GM23248 (cell line): ENCODE data around the gene PDCD2. TPM values are rescaled to one million over a fixed set of nuclear protein-coding genes. Genes with fewer than 3 reads are reported as not detected.

ENCODE experiments used
- DNase-seq: peaks from one replicate; pipeline ENCODE4 v3.0.0-alpha.2; 2015
- H2AFZ ChIP-seq: fragments of 200-600 bp; sonication (generic); 2 replicates; pipeline ENCODE4 v1.6.1; 2016; ENCODE audit warnings: antibody characterized with exemption
- H3F3A ChIP-seq: fragments of 200-600 bp; sonication (generic); 2 replicates; pipeline ENCODE4 v1.6.1; 2016; ENCODE audit warnings: mild to moderate bottlenecking, antibody characterized with exemption, mixed run types; ENCODE audit not compliant: insufficient read depth
- H3K27ac ChIP-seq: fragments of 200-600 bp; sonication (generic); 2 replicates; pipeline ENCODE4 v1.5.1; 2016; ENCODE audit warnings: mild to moderate bottlenecking
- H3K27me3 ChIP-seq: fragments of 200-600 bp; sonication (generic); replicated peaks from 2 replicates; pipeline ENCODE4 v1.6.1; 2016; ENCODE audit warnings: mild to moderate bottlenecking; ENCODE audit not compliant: insufficient read depth
- H3K36me3 ChIP-seq: fragments of 200-600 bp; sonication (generic); 2 replicates; pipeline ENCODE4 v1.6.1; 2016; ENCODE audit warnings: low read depth, mild to moderate bottlenecking
- H3K4me1 ChIP-seq: fragments of 200-600 bp; sonication (generic); 2 replicates; pipeline ENCODE4 v1.6.1; 2016; ENCODE audit warnings: mild to moderate bottlenecking; ENCODE audit not compliant: insufficient read depth
- H3K4me2 ChIP-seq: fragments of 200-600 bp; sonication (generic); one replicate; pipeline ENCODE4 v1.6.1; 2016; ENCODE audit warnings: mild to moderate bottlenecking; ENCODE audit not compliant: unreplicated experiment
- H3K4me3 ChIP-seq: fragments of 200-600 bp; sonication (generic); 2 replicates; pipeline ENCODE4 v1.5.1; 2016; ENCODE audit warnings: mild to moderate bottlenecking
- H3K79me2 ChIP-seq: fragments of 200-600 bp; sonication (generic); 2 replicates; pipeline ENCODE4 v1.6.1; 2016; ENCODE audit warnings: mild to moderate bottlenecking; ENCODE audit not compliant: insufficient read depth
- H3K9ac ChIP-seq: fragments of 200-600 bp; sonication (generic); 2 replicates; pipeline ENCODE4 v1.6.1; 2016; ENCODE audit warnings: mild to moderate bottlenecking
- H3K9me2 ChIP-seq: fragments of 200-600 bp; sonication (generic); 2 replicates; pipeline ENCODE4 v1.6.1; 2016; ENCODE audit warnings: mixed run types, mild to moderate bottlenecking, moderate library complexity; ENCODE audit not compliant: insufficient read depth
- H3K9me3 ChIP-seq: fragments of 200-600 bp; sonication (generic); one replicate; pipeline ENCODE4 v1.6.1; 2017; ENCODE audit warnings: low read depth
- H4K20me1 ChIP-seq: fragments of 200-600 bp; sonication (generic); 2 replicates; pipeline ENCODE4 v1.6.0; 2016; ENCODE audit not compliant: insufficient read depth
- EZH2 ChIP-seq: fragments of 200-600 bp; sonication (generic); IDR thresholded peaks from 2 replicates; pipeline ENCODE4 v1.6.1; 2018; ENCODE audit warnings: antibody characterized with exemption, mild to moderate bottlenecking; ENCODE audit not compliant: insufficient read depth, poor library complexity, severe bottlenecking
- EZH2phosphoT487 ChIP-seq: fragments of 200-600 bp; sonication (generic); IDR thresholded peaks from 2 replicates; pipeline ENCODE4 v1.6.1; 2018; ENCODE audit warnings: antibody characterized with exemption, moderate library complexity, mild to moderate bottlenecking, low read depth; ENCODE audit not compliant: insufficient read depth
- WGBS, 2 experiments: methylation state at CpG; one replicate each; pipeline ENCODE4 v1.1.6; 2015 to 2017; ENCODE audit warnings: low lambda C conversion rate in 2 of 2, low coverage in 1 of 2; ENCODE audit errors: missing lambda C conversion rate in 2 of 2; 5-methylcytosine and 5-hydroxymethylcytosine counted together
- in situ Hi-C: fragments of 300-500 bp; cut with MboI; formaldehyde crosslinking; loops from 2 replicates; pipeline ENCODE4 v1.15.0; 2020
- polyA plus RNA-seq: library from polyadenylated mRNA; unstranded; fragments of >200 nt; fragmentation: Nextera tagmentation; extraction: Ambion mirVana; gene quantifications from 2 replicates; pipeline ENCODE4 v1.2.1, GENCODE V29; 2016
- total RNA-seq: library from RNA; depleted of rRNA; stranded (reverse); fragments of >200 nt; shearing (Covaris generic); gene quantifications from 2 replicates; pipeline ENCODE4 v1.2.3, GENCODE V29; 2014

PDCD2 gene
- total and polyA plus RNA-seq, 2 experiments from 2014 or later: 78.0 to 87.7 TPM

DNA sequence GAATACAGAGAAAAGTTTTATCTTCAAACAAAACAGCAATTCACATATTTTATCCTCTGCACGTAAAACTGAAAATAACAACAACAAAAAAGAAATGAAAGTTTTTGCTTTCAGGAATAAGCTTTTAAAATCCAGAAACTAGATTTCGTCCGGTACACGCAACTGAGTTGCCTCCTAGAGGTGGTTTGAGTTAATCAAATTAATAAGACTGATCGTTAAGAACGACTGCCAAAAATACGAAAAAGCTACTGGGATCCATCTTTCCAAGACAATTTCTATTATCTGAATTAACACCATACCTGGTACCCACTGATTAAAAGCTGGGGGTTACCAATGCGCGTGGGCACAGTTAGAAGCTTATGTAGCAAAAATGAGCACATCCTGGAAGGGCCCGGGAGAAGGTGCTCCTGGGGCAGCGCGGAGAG is 669 bp downstream of the PDCD2 start:
- Histone ChIP-seq H3K4me2 (peak overlapping the region; percentile 99), H3K4me1 (peaks cover 15% of the 10 kb centered on the region), H3K9me2 (no peaks in the 10 kb centered on the region), H3K27ac (peak overlapping the region; percentile 69), H2AFZ (peak overlapping the region; percentile 100), H3K9ac (peak overlapping the region; percentile 91), H3K79me2 (peaks cover 44% of the 10 kb centered on the region), H3K9me3 (no peaks in the 10 kb centered on the region), H3K4me3 (peak overlapping the region; percentile 99), H3F3A (peaks cover 39% of the 10 kb centered on the region), H3K27me3 (no peaks in the 10 kb centered on the region), H4K20me1 (no peaks in the 10 kb centered on the region), H3K36me3 (peaks cover 20% of the 10 kb centered on the region)
- DNase-seq: peak; percentile 56
- TF ChIP-seq EZH2: no peak
- TF ChIP-seq EZH2phosphoT487: no peak
- WGBS, 2 experiments: 1% methylated on average over 12 of the region's 12 CpGs
- in situ Hi-C loops: no loop called here

DNA sequence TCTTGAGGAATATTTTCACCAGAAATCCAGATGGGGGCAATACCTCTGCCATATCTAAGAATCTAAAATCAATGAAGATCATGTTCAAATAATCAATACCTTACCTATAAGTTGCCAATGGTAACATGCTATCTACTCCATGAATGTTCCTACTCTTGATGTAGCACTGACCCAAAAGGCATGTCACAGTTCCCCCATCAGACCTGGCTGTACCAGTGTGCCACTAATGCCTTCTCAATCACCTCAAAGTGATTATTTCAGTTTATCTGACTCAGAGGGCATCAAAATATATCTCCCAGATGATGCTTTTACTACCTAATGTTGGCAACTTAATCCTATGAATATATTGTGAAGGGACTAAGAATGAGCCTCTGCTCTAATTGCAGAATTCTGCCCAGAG is 5.5 kb downstream of the PDCD2 start:
- H3K4me1 ChIP-seq: peaks cover 8% of the 10 kb centered on the region
- H3K27ac ChIP-seq: no peak overlapping the region
- no peaks in the 10 kb centered on the region for H3K9me2 ChIP-seq
- no peaks in the 10 kb centered on the region for H3K9me3 ChIP-seq
- H3F3A ChIP-seq: peaks cover 60% of the 10 kb centered on the region
- H3K4me2 ChIP-seq: no peak overlapping the region
- no peak for DNase-seq
- H2AFZ ChIP-seq: no peak overlapping the region
- no peak overlapping the region for H3K4me3 ChIP-seq
- H3K9ac ChIP-seq: no peak overlapping the region
- H4K20me1 ChIP-seq: no peaks in the 10 kb centered on the region
- H3K36me3 ChIP-seq: peaks cover 30% of the 10 kb centered on the region
- no peaks in the 10 kb centered on the region for H3K27me3 ChIP-seq
- peaks cover 27% of the 10 kb centered on the region for H3K79me2 ChIP-seq
- TF ChIP-seq EZH2: no peak
- no peak for TF ChIP-seq EZH2phosphoT487
- in situ Hi-C loops: no loop called here

DNA sequence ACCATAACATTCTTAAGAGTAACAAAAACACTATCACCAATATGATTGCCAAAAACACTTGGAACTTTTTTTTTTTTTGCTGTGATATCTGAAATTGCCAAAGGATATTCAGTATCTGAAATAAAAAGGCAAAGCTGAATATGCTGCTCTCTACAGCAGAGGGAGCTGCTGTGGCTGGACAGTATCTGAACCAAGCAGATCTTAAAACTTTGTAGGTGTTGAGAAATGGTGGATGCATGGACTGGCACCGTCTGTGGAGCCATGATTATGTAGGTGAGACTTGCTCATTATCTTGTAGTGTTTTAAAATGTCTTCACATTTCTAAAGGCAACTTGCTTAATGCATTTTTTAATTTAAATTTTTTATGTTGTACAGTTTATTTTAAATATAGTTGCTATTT is 9.2 kb downstream of the PDCD2 start:
- WGBS, 2 experiments: 80 to 82% methylated on average over 1 of the region's 1 CpG
- peak; percentile 47 for DNase-seq
- H2AFZ ChIP-seq: no peak overlapping the region
- no peak overlapping the region for H3K4me3 ChIP-seq
- no peaks in the 10 kb centered on the region for H3K27me3 ChIP-seq
- H3K36me3 ChIP-seq: peaks cover 35% of the 10 kb centered on the region; the same call in 1 of the 2 replicates
- no peaks in the 10 kb centered on the region for H4K20me1 ChIP-seq
- in situ Hi-C loops: no loop called here
- no peaks in the 10 kb centered on the region for H3K9me2 ChIP-seq
- TF ChIP-seq EZH2 (no peak), EZH2phosphoT487 (no peak)
- no peak overlapping the region for H3K9ac ChIP-seq
- no peaks in the 10 kb centered on the region for H3K4me1 ChIP-seq
- H3K27ac ChIP-seq: no peak overlapping the region
- H3K79me2 ChIP-seq: no peaks in the 10 kb centered on the region
- H3K9me3 ChIP-seq: no peaks in the 10 kb centered on the region
- peaks cover 44% of the 10 kb centered on the region for H3F3A ChIP-seq
- no peak overlapping the region for H3K4me2 ChIP-seq

DNA sequence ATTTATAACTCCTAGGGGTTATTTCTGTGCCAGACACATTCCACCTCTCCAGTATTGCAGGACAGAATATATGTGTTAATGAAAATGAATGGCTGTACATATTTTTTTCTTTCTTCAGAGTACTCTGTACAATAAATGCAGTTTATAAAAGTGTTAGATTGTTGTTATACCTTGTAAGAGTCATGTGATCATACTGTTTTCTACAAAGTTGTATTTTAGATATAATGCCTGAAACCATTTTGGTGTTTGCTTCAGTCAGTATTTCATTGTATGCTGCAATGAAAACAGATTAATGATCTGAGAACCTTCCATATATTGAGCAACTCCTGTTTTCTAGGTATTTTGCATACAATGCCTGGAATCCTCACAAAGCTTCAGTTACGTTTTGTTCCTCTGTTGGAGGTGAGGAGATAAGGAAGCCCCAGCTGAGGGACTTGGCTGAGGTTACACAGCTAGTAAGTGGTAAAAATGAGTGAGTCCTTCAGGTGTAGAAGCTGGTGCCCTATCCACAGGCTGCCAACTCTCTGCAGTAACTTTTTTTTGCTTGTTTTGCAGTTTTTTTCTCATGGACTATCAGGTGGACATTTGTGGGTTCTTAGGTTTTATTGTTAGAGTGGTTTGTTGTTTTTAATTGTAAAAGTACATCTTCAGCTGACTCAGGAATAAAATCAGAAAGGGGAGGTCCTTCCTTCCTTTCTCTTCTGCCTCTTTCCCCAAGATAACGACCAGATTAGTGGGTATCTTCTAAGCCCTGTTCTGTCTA is 11.6 kb downstream of the PDCD2 start:
- no peak overlapping the region for H3K4me2 ChIP-seq

More for the DNA sequence above, 11.6 kb downstream of the PDCD2 start:
- no peaks in the 10 kb centered on the region for H3K4me1 ChIP-seq
- H3K9me2 ChIP-seq: no peaks in the 10 kb centered on the region
- DNase-seq: no peak
- H3K79me2 ChIP-seq: no peaks in the 10 kb centered on the region
- H3K9ac ChIP-seq: no peak overlapping the region
- H3F3A ChIP-seq: peaks cover 32% of the 10 kb centered on the region
- no peaks in the 10 kb centered on the region for H4K20me1 ChIP-seq
- no peak overlapping the region for H2AFZ ChIP-seq
- H3K4me3 ChIP-seq: no peak overlapping the region
- H3K36me3 ChIP-seq: peaks cover 48% of the 10 kb centered on the region
- H3K9me3 ChIP-seq: no peaks in the 10 kb centered on the region
- no peak overlapping the region for H3K27ac ChIP-seq
- TF ChIP-seq EZH2: no peak
- no peak for TF ChIP-seq EZH2phosphoT487
- WGBS, 2 experiments: 61 to 70% methylated on average over 2 of the region's 2 CpGs
- H3K27me3 ChIP-seq: no peaks in the 10 kb centered on the region
- in situ Hi-C loops: no loop called here
